H9 (cell line): ENCODE data around the gene JAKMIP3. TPM values are rescaled to one million over a fixed set of nuclear protein-coding genes. Genes with fewer than 3 reads are reported as not detected.

Source experiments
- DNase-seq: peaks from one replicate; pipeline ENCODE4 v3.0.0-alpha.2; 2017
- H2AFZ ChIP-seq: one replicate; pipeline ENCODE4 v1.6.1; 2013; ENCODE audit warnings: mild to moderate bottlenecking, low read length, control low read depth, moderate library complexity
- H2AK5ac ChIP-seq: 2 replicates; pipeline ENCODE4 v1.6.1; 2013; ENCODE audit warnings: low read length, control low read depth, mixed read lengths; ENCODE audit not compliant: insufficient read length
- H2BK120ac ChIP-seq: one replicate; pipeline ENCODE4 v1.6.1; 2013; ENCODE audit warnings: low read depth, mild to moderate bottlenecking, low read length, control low read depth, inconsistent platforms; ENCODE audit not compliant: poor library complexity, severe bottlenecking
- H2BK12ac ChIP-seq: 2 replicates; pipeline ENCODE4 v1.6.1; 2013; ENCODE audit warnings: low read length, control low read depth, mixed read lengths, low read depth; ENCODE audit not compliant: insufficient read length
- H2BK15ac ChIP-seq: 2 replicates; pipeline ENCODE4 v1.6.1; 2013; ENCODE audit warnings: low read depth, low read length, control low read depth
- H2BK20ac ChIP-seq: one replicate; pipeline ENCODE4 v1.6.1; 2013; ENCODE audit warnings: low read depth, mild to moderate bottlenecking, low read length, control low read depth, inconsistent platforms; ENCODE audit not compliant: poor library complexity, severe bottlenecking
- H2BK5ac ChIP-seq: 2 replicates; pipeline ENCODE4 v1.6.1; 2013; ENCODE audit warnings: low read length, control low read depth, mixed read lengths; ENCODE audit not compliant: insufficient read length
- H3K14ac ChIP-seq: 2 replicates; pipeline ENCODE4 v1.6.1; 2013; ENCODE audit warnings: low read length, control low read depth; ENCODE audit not compliant: insufficient read depth
- H3K18ac ChIP-seq: 2 replicates; pipeline ENCODE4 v1.6.1; 2013; ENCODE audit warnings: low read depth, mild to moderate bottlenecking, mixed read lengths, low read length, control low read depth; ENCODE audit not compliant: insufficient read length
- H3K23ac ChIP-seq: 2 replicates; pipeline ENCODE4 v1.6.1; 2013; ENCODE audit warnings: low read length, control low read depth, mixed read lengths, low read depth; ENCODE audit not compliant: insufficient read length
- H3K23me2 ChIP-seq: 2 replicates; pipeline ENCODE4 v1.6.1; 2013; ENCODE audit warnings: low read depth, mild to moderate bottlenecking, mixed read lengths, low read length, control low read depth; ENCODE audit not compliant: insufficient read length, poor library complexity, severe bottlenecking
- H3K27ac ChIP-seq: 2 replicates; pipeline ENCODE4 v1.5.1; 2013; ENCODE audit warnings: low read length, control low read depth, mixed read lengths, low read depth; ENCODE audit not compliant: insufficient read length
- H3K27me3 ChIP-seq: 2 replicates; pipeline ENCODE4 v1.6.1; 2013; ENCODE audit warnings: low read length, control low read depth, inconsistent platforms; ENCODE audit not compliant: insufficient read depth
- H3K4ac ChIP-seq: 2 replicates; pipeline ENCODE4 v1.6.1; 2013; ENCODE audit warnings: low read depth, mild to moderate bottlenecking, control low read depth, inconsistent platforms, low read length, moderate library complexity
- H3K4me1 ChIP-seq: 2 replicates; pipeline ENCODE4 v1.6.1; 2013; ENCODE audit warnings: low read length, control low read depth, inconsistent platforms; ENCODE audit not compliant: insufficient read depth
- H3K4me2 ChIP-seq: 2 replicates; pipeline ENCODE4 v1.6.1; 2013; ENCODE audit warnings: low read length, control low read depth, mixed read lengths; ENCODE audit not compliant: insufficient read length, insufficient read depth
- H3K56ac ChIP-seq: 2 replicates; pipeline ENCODE4 v1.6.1; 2013; ENCODE audit warnings: low read depth, mild to moderate bottlenecking, mixed read lengths, low read length, control low read depth; ENCODE audit not compliant: insufficient read length
- H3K79me1 ChIP-seq: 2 replicates; pipeline ENCODE4 v1.6.1; 2013; ENCODE audit warnings: low read depth, mild to moderate bottlenecking, moderate library complexity, low read length, control low read depth, inconsistent platforms; ENCODE audit not compliant: insufficient read depth, poor library complexity, severe bottlenecking
- H3K79me2 ChIP-seq: 2 replicates; pipeline ENCODE4 v1.6.1; 2013; ENCODE audit warnings: low read length, control low read depth, inconsistent platforms; ENCODE audit not compliant: insufficient read depth
- H3K9ac ChIP-seq: 2 replicates; pipeline ENCODE4 v1.6.1; 2013; ENCODE audit warnings: low read length, control low read depth, mixed read lengths; ENCODE audit not compliant: insufficient read length; ENCODE audit errors: extremely low read depth
- H3K9me3 ChIP-seq: one replicate; pipeline ENCODE4 v1.6.1; 2013; ENCODE audit warnings: low read depth, low read length, inconsistent platforms; ENCODE audit not compliant: control insufficient read depth
- H3T11ph ChIP-seq: one replicate; pipeline ENCODE4 v1.6.1; 2013; ENCODE audit warnings: mild to moderate bottlenecking, low read length, control low read depth, inconsistent platforms
- H4K20me1 ChIP-seq: one replicate; pipeline ENCODE4 v1.6.1; 2013; ENCODE audit not compliant: control insufficient read depth, insufficient read length, insufficient read depth
- H4K5ac ChIP-seq: 2 replicates; pipeline ENCODE4 v1.6.1; 2013; ENCODE audit warnings: low read depth, mild to moderate bottlenecking, mixed read lengths, low read length, control low read depth; ENCODE audit not compliant: insufficient read length
- H4K8ac ChIP-seq: replicated peaks from 2 replicates; pipeline ENCODE4 v1.6.1; 2013; ENCODE audit warnings: low read length, control low read depth, mixed read lengths, low read depth; ENCODE audit not compliant: insufficient read length
- H4K91ac ChIP-seq: 2 replicates; pipeline ENCODE4 v1.6.1; 2013; ENCODE audit warnings: low read depth, mild to moderate bottlenecking, moderate library complexity, mixed read lengths, low read length, control low read depth; ENCODE audit not compliant: insufficient read length
- H3K27ac Mint-ChIP-seq, 3 experiments: 2 replicates in 2 of 3; 3 replicates in 1 of 3; pipeline ENCODE4 v1.8.0; 2020 to 2021; ENCODE audit warnings: mixed read lengths in 3 of 3, mild to moderate bottlenecking in 1 of 3, moderate library complexity in 1 of 3
- H3K27me3 Mint-ChIP-seq: 2 replicates; pipeline ENCODE4 v1.8.0; 2021; ENCODE audit warnings: low read depth, mild to moderate bottlenecking, moderate library complexity, mixed read lengths
- H3K36me3 Mint-ChIP-seq, 3 experiments: 2 replicates in 2 of 3; 3 replicates in 1 of 3; pipeline ENCODE4 v1.8.0; 2020 to 2021; ENCODE audit warnings: low read depth in 3 of 3, mixed read lengths in 3 of 3; ENCODE audit not compliant: insufficient read depth in 1 of 3
- H3K4me1 Mint-ChIP-seq, 2 experiments: 2 replicates each; pipeline ENCODE4 v1.8.0; 2020; ENCODE audit warnings: mixed read lengths in 2 of 2
- H3K4me3 Mint-ChIP-seq, 2 experiments: 2 replicates in 1 of 2; 3 replicates in 1 of 2; pipeline ENCODE4 v1.8.0; 2020 to 2021; ENCODE audit warnings: mild to moderate bottlenecking in 2 of 2, mixed read lengths in 2 of 2, moderate library complexity in 1 of 2
- H3K9me3 Mint-ChIP-seq, 2 experiments: 2 replicates in 1 of 2; 3 replicates in 1 of 2; pipeline ENCODE4 v1.8.0; 2020; ENCODE audit warnings: mild to moderate bottlenecking in 2 of 2, mixed read lengths in 2 of 2, moderate library complexity in 1 of 2
- CTCF ChIP-seq: fragments of 200-600 bp; sonication (generic); conservative IDR thresholded peaks from 3 replicates; pipeline ENCODE4 v1.8.0; 2021; ENCODE audit warnings: antibody characterized with exemption, mild to moderate bottlenecking
- WGBS: extraction: QIAGEN DNeasy Blood & Tissue Kit; methylation state at CpG from one replicate; pipeline ENCODE4 v1.1.7; 2013; ENCODE audit warnings: missing lambda C conversion rate, low lambda C conversion rate, mixed read lengths; ENCODE audit not compliant: insufficient read length; ENCODE audit errors: extremely low coverage; 5-methylcytosine and 5-hydroxymethylcytosine counted together
- total RNA-seq: library from RNA; stranded (reverse); gene quantifications from 2 replicates; pipeline ENCODE4 v1.2.1, GENCODE V29; 2021

The JAKMIP3 gene
- total RNA-seq, 1 experiment from 2014 or later: 0.50 TPM

- no peak for TF ChIP-seq CTCF
- Histone ChIP-seq H3K79me1 (no peaks in the 10 kb centered on the region), H4K91ac (no peak overlapping the region), H3K27me3 (no peaks in the 10 kb centered on the region), H3K23ac (no peak overlapping the region), H3K27ac (no peak overlapping the region), H3K4me2 (no peak overlapping the region), H4K20me1 (no peaks in the 10 kb centered on the region), H4K5ac (no peak overlapping the region), H4K8ac (no peak overlapping the region), H2BK15ac (no peak overlapping the region), H2BK12ac (no peak overlapping the region), H2AFZ (no peak overlapping the region), H3K4ac (no peak overlapping the region), H2AK5ac (no peak overlapping the region), H3K9me3 (no peaks in the 10 kb centered on the region), H3K18ac (no peak overlapping the region), H3K4me1 (peaks cover 2% of the 10 kb centered on the region; the same call in 1 of the 2 replicates), H3T11ph (no peak overlapping the region), H3K56ac (no peak overlapping the region), H3K79me2 (no peaks in the 10 kb centered on the region), H3K14ac (no peak overlapping the region), H3K9ac (no peak overlapping the region), H2BK5ac (no peak overlapping the region), H2BK120ac (no peak overlapping the region), H3K23me2 (no peaks in the 10 kb centered on the region), H2BK20ac (no peak overlapping the region)
- no peak overlapping the region for H3K4me3 Mint-ChIP-seq
- H3K4me1 Mint-ChIP-seq: peaks cover 33% of the 10 kb centered on the region in 2 experiments
- peaks cover 3% of the 10 kb centered on the region; the same call in 1 of the 2 replicates for H3K27me3 Mint-ChIP-seq
- no peak for DNase-seq
- peaks cover 0 to 3% of the 10 kb centered on the region in 2 experiments; a peak in 3 of 5 replicates for H3K9me3 Mint-ChIP-seq
- no CpG with 5 or more reads among the region's 17 CpGs for WGBS
- peaks cover 0 to 5% (median 0%) of the 10 kb centered on the region in 3 experiments; a peak in 1 of 7 replicates for H3K36me3 Mint-ChIP-seq
- no peak overlapping the region for H3K27ac Mint-ChIP-seq
These were observed 2.9 kb upstream of the JAKMIP3 start for GRCh38 chr10:132062641-132063390.
